ENCODE results near the gene NKX1-1. TPM values are rescaled to one million over a fixed set of nuclear protein-coding genes. Genes with fewer than 3 reads are reported as not detected.

The NKX1-1 gene
- total and polyA plus RNA-seq, 8 donors, result not detected

GRCh38 chr4:1449833-1450741, 43.8 kb upstream of the NKX1-1 start:
- Histone ChIP-seq H3K9me3 (peaks cover 0 to 2% of the 10 kb centered on the region in 2 donors), H3K36me3 (no peaks in the 10 kb centered on the region), H3K27me3 (peaks cover 0 to 61% of the 10 kb centered on the region in 2 donors), H3K4me3 (no peak overlapping the region), H3K4me1 (no peaks in the 10 kb centered on the region), H3K27ac (no peak overlapping the region)
- intact Hi-C loops (cut with DNase I), result no loop called here
- ATAC-seq (no peak), DNase-seq (no peak)
- no peak for TF ChIP-seq CTCF (IDR thresholded peaks at IDR 0.05)

GRCh38 chr4:1449475-1449832, 43.2 kb upstream of the NKX1-1 start:
- H3K27ac ChIP-seq, result no peak overlapping the region
- no peaks in the 10 kb centered on the region for H3K4me1 ChIP-seq
- no peak for DNase-seq
- H3K4me3 ChIP-seq, result no peak overlapping the region
- no peaks in the 10 kb centered on the region for H3K36me3 ChIP-seq
- H3K27me3 ChIP-seq, result peaks cover 0 to 61% of the 10 kb centered on the region in 2 donors
- no peak for TF ChIP-seq CTCF (IDR thresholded peaks at IDR 0.05)
- intact Hi-C loops (cut with DNase I), result no loop called here
- no peak for ATAC-seq
- peaks cover 0 to 2% of the 10 kb centered on the region in 2 donors for H3K9me3 ChIP-seq

GRCh38 chr4:1448589-1449420, 42.6 kb upstream of the NKX1-1 start:
- Histone ChIP-seq H3K4me1 (no peaks in the 10 kb centered on the region), H3K36me3 (no peaks in the 10 kb centered on the region), H3K4me3 (no peak overlapping the region), H3K27me3 (peaks cover 0 to 61% of the 10 kb centered on the region in 2 donors), H3K27ac (no peak overlapping the region), H3K9me3 (peaks cover 0 to 2% of the 10 kb centered on the region in 2 donors)
- TF ChIP-seq CTCF (IDR thresholded peaks at IDR 0.05), result no peak
- DNase-seq (no peak), ATAC-seq (no peak)
- intact Hi-C loops (cut with DNase I), result no loop called here

GRCh38 chr4:1447676-1448588, 41.7 kb upstream of the NKX1-1 start:
- no peaks in the 10 kb centered on the region for H3K4me1 ChIP-seq
- H3K36me3 ChIP-seq, result no peaks in the 10 kb centered on the region
- no peak for ATAC-seq
- TF ChIP-seq CTCF (IDR thresholded peaks at IDR 0.05), result no peak
- peaks cover 0 to 66% of the 10 kb centered on the region in 2 donors for H3K27me3 ChIP-seq
- no peaks in the 10 kb centered on the region for H3K9me3 ChIP-seq
- H3K4me3 ChIP-seq, result no peak overlapping the region
- H3K27ac ChIP-seq, result no peak overlapping the region
- DNase-seq, result no peak
- intact Hi-C loops (cut with DNase I), result no loop called here
